Measurements from ENCODE around the gene ITPKB.

ITPKB gene

GRCh38 chr1:226654046-226654667, 84.9 kb downstream of the ITPKB start:
- Histone ChIP-seq H3K9me2 (ENCODE audit: low read depth, low read length) (no peaks in the 10 kb centered on the region), H3K4me3 (ENCODE audit: low read depth, low read length, poor library complexity, severe bottlenecking) (peak overlapping the region; percentile 49), H3K79me2 (ENCODE audit: insufficient read depth, low read length) (no peaks in the 10 kb centered on the region), H3K27ac (ENCODE audit: low read depth, low read length, poor library complexity, severe bottlenecking) (no peak overlapping the region), H4K20me1 (ENCODE audit: insufficient read depth, low read length) (no peaks in the 10 kb centered on the region), H3K4me2 (ENCODE audit: low read length) (peak overlapping the region; percentile 72), H2AFZ (ENCODE audit: low read length) (no peak overlapping the region), H3K4me1 (ENCODE audit: insufficient read depth, low read length, severe bottlenecking) (no peaks in the 10 kb centered on the region), H3K27me3 (ENCODE audit: insufficient read depth, low read length) (no peaks in the 10 kb centered on the region), H3F3A (ENCODE audit: insufficient read depth, low read length) (peaks cover 18% of the 10 kb centered on the region), H3K36me3 (ENCODE audit: insufficient read depth, low read length) (peaks cover 7% of the 10 kb centered on the region; the same call in 1 of the 2 replicates), H3K9ac (ENCODE audit: low read length) (peak overlapping the region; percentile 66; the same call in 1 of the 2 replicates), H3K9me3 (ENCODE audit: low read length) (no peaks in the 10 kb centered on the region)
- TF ChIP-seq EZH2 (IDR thresholded peaks at IDR 0.05; ENCODE audit: borderline replicate concordance, low read length) (no peak), CTCF (IDR thresholded peaks at IDR 0.05; ENCODE audit: low read length) (no peak)

DNA sequence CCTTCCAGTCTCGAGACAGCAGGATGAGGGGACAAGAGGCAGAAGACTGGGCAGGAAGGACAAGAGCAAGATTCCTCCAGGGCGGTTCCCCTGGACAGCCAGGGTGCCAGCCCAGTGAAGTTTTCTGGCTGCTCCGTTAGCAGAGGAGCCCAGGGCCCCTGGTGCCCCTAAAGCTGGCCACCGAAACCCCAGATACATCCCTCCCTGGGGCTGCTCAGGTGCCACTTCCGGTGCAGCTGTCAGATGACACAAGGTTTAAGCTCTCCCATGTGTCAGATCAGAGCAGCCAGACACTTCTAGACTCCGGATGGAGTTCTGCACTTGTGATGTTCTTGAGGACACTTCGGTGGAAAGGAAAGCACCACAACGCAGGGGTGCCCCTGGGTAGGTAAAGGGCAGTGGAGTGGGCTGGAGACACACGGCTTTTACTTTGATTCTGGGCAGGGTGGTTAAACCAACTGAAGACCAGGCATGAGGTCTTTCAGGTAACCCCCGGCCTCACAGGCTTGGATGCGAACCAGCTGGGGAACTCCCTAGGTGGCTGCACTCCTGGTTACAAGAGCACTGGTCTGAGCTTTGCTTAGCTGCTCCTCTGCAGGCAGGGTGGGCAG, 85.7 kb downstream of the ITPKB start:
- H3K4me2 ChIP-seq (ENCODE audit: low read length), result peak overlapping the region; percentile 72
- H3K79me2 ChIP-seq (ENCODE audit: insufficient read depth, low read length), result no peaks in the 10 kb centered on the region
- H3K9me2 ChIP-seq (ENCODE audit: low read depth, low read length), result no peaks in the 10 kb centered on the region
- H3K9me3 ChIP-seq (ENCODE audit: low read length), result no peaks in the 10 kb centered on the region
- TF ChIP-seq CTCF (IDR thresholded peaks at IDR 0.05; ENCODE audit: low read length) (no peak), EZH2 (IDR thresholded peaks at IDR 0.05; ENCODE audit: borderline replicate concordance, low read length) (no peak)
- no peak overlapping the region for H2AFZ ChIP-seq (ENCODE audit: low read length)
- H3K36me3 ChIP-seq (ENCODE audit: insufficient read depth, low read length), result peaks cover 14% of the 10 kb centered on the region; the same call in 1 of the 2 replicates
- peak overlapping the region; percentile 66; the same call in 1 of the 2 replicates for H3K9ac ChIP-seq (ENCODE audit: low read length)
- H3K27me3 ChIP-seq (ENCODE audit: insufficient read depth, low read length), result no peaks in the 10 kb centered on the region
- no peaks in the 10 kb centered on the region for H4K20me1 ChIP-seq (ENCODE audit: insufficient read depth, low read length)
- peaks cover 18% of the 10 kb centered on the region for H3F3A ChIP-seq (ENCODE audit: insufficient read depth, low read length)
- peak overlapping the region; percentile 49 for H3K4me3 ChIP-seq (ENCODE audit: low read depth, low read length, poor library complexity, severe bottlenecking)
- no peak overlapping the region for H3K27ac ChIP-seq (ENCODE audit: low read depth, low read length, poor library complexity, severe bottlenecking)
- H3K4me1 ChIP-seq (ENCODE audit: insufficient read depth, low read length, severe bottlenecking), result no peaks in the 10 kb centered on the region

DNA sequence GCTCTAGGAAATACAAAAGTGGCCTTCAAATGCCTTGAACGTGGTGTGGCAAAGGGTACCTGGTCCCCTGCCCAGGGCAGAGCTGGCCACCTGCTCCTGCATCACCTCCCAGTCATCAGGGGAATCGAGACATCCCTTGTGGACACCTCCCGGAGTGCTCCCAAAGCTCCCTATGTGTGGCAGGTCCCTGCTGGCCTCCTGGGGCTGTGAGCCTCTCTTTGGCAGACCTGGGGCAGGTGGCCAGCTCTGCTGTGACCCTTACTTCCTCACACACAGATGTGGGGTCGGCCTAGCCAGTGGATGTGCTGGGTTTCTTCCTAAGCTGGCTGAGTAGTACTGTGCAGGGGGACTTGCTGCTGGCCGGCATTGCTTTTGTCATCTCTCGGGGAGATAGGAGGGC, 86.5 kb downstream of the ITPKB start:
- no peak overlapping the region for H3K4me3 ChIP-seq (ENCODE audit: low read depth, low read length, poor library complexity, severe bottlenecking)
- H4K20me1 ChIP-seq (ENCODE audit: insufficient read depth, low read length), result no peaks in the 10 kb centered on the region
- TF ChIP-seq EZH2 (IDR thresholded peaks at IDR 0.05; ENCODE audit: borderline replicate concordance, low read length) (no peak), CTCF (IDR thresholded peaks at IDR 0.05; ENCODE audit: low read length) (no peak)
- peaks cover 22% of the 10 kb centered on the region for H3K36me3 ChIP-seq (ENCODE audit: insufficient read depth, low read length)
- H3K9me3 ChIP-seq (ENCODE audit: low read length), result no peaks in the 10 kb centered on the region
- H3K9me2 ChIP-seq (ENCODE audit: low read depth, low read length), result no peaks in the 10 kb centered on the region
- no peaks in the 10 kb centered on the region for H3K79me2 ChIP-seq (ENCODE audit: insufficient read depth, low read length)
- no peak overlapping the region for H2AFZ ChIP-seq (ENCODE audit: low read length)
- no peak overlapping the region for H3K27ac ChIP-seq (ENCODE audit: low read depth, low read length, poor library complexity, severe bottlenecking)
- H3K27me3 ChIP-seq (ENCODE audit: insufficient read depth, low read length), result no peaks in the 10 kb centered on the region
- H3K9ac ChIP-seq (ENCODE audit: low read length), result no peak overlapping the region
- H3F3A ChIP-seq (ENCODE audit: insufficient read depth, low read length), result peaks cover 18% of the 10 kb centered on the region
- H3K4me2 ChIP-seq (ENCODE audit: low read length), result peak overlapping the region; percentile 72; the same call in 1 of the 2 replicates
- no peaks in the 10 kb centered on the region for H3K4me1 ChIP-seq (ENCODE audit: insufficient read depth, low read length, severe bottlenecking)
